RWPE1 (cell line): ENCODE results near the gene DOHH.
A peak's percentile ranks its signal among the peaks of the same experiment; 100 is the strongest.

Experiments used
- CTCF ChIA-PET: fragments of 350-600 bp; sonication (Branson Sonifier 250); formaldehyde crosslinking; extraction: SDS; loops from one replicate; lab custom pipeline; 2021; lab: Yijun Ruan, JAX
- POLR2A ChIA-PET: fragments of 400-600 bp; formaldehyde crosslinking; extraction: SDS; loops from one replicate; lab custom pipeline; 2020; ENCODE audit warnings: antibody characterized with exemption; ENCODE audit not compliant: low non-redundant PET; lab: Yijun Ruan, JAX
- DNase-seq: peaks from one replicate; pipeline ENCODE4 v3.0.0; 2012; ENCODE audit warnings: low spot score
- H3K27ac ChIP-seq: fragments of 450-650 bp; 2 replicates; pipeline ENCODE4 v1.5.1; 2017
- CTCF ChIP-seq: fragments of 450-650 bp; conservative IDR thresholded peaks from 2 replicates; pipeline ENCODE4 v1.5.1; 2017; ENCODE audit warnings: low read depth, mild to moderate bottlenecking

Gene DOHH

DNA sequence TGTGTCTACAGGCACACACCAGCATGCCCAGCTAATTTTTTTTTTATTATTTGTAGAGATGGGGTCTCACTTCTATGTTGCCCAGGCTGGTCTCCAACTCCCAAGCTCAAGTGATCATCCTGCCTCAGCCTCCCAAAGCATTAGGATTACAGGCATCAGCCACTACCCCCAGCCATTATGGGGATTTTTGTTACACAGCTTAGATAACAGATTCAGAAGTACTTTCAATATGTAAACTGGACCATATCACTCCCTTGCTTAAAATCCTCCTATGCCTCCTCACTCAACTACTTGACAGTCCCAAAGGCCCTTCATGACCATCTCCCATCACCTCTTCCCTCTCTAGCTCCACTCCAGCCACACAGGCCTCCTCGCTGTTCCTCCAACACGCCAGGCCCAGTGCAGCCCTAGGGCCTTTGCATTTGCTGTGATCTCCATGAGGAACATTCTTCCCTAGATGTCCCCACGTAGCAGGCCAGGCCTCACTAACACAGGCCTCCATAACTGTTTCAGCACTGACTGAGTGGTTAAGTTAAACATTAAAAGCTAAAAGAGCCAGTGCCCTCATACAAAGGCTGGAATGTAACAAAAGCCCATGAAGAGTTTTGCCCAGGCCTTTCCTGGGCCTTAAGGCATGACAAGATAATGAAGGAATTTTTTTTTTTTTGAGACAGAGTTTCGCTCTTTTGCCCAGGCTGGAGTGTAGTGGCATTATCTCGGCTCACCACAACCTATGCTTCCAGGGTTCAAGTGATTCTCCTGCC lies 2.5 kb downstream of the DOHH start:
- POLR2A ChIA-PET: no interaction called here

DNA sequence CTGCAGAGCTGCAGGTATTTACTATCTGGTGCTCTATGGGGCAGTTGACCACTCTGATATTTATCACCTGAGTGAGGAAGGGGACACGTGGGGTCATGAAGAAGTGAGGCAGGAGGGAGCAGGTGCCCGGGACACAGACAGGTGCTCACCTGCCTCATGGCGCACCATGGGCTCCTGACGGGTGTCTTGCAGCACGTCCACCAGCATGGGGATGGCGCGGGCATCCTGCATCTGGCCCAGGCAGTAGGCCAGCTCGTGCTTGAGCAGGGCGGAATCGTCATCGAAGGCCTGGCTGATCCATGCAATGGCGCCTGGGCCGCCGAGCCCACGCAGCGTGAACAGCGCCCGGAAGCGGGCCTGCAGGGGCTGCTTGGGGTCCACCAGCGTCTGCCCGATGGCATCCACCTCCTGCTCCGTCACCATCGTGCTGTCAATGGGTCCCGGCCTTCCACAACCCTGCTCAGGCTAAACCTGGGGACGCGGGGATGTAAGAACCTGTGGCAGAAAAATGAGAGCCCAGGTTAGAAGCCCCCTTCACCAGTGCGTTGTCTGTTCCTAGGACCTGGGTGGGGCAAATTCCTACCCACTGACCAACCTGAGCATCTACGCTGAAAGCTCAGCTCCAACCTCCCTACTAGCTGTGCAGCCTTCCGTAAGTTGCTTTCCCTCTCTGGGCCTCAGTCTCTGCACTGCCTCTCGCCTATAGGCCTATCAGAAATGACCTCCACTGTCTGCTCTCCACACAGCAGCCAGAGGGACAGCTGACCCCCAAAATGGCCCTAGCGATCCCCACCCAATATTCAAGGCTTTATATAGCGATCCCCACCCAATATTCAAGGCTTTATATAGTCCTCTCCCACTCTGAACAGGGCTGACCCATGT lies 3.8 kb downstream of the DOHH start:
- no peak for DNase-seq
- no peak for TF ChIP-seq CTCF
- H3K27ac ChIP-seq: no peak overlapping the region
- ChIA-PET CTCF (interaction anchor here (0.7 kb wide), 1 partner anchor 24 kb away, joined by 3 read pairs; no protein-coding TSS in a partner anchor), POLR2A (no interaction called here)

More for the DNA sequence above, 2.5 kb downstream of the DOHH start:
- TF ChIP-seq CTCF: no peak
- CTCF ChIA-PET: interaction anchor here (0.7 kb wide), 1 partner anchor 23 kb away, joined by 5 read pairs; no protein-coding TSS in a partner anchor
- H3K27ac ChIP-seq: no peak overlapping the region
- DNase-seq: no peak

- DNase-seq: no peak
- TF ChIP-seq CTCF: no peak
- CTCF ChIA-PET: interaction anchor here (0.6 to 0.7 kb wide), 2 partner anchors 65 to 190 kb away, joined by 3 to 4 read pairs; no protein-coding TSS in a partner anchor
- no peak overlapping the region for H3K27ac ChIP-seq
- POLR2A ChIA-PET: no interaction called here
These were observed 5.9 kb downstream of the DOHH start for GRCh38 chr19:3494559-3494958.

DNA sequence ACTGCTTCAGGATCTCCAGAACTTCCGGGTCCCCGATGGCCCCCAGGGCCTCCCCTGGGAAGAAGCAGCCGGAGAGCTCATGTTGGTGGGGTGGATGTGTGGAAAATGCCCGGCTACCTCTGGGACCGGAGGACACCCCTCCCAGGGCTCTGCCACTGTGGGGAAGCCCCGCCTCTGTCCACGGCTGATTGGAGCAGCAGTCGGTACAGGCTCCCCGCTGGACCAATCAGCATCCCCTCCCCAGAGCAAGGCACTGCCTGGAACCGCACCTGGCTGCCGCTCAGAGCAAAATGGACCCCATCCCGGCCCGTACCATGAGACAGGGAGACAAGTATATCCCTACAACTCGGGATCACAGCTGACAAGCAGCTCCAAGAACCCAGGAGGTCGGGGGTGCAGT lies 6.4 kb downstream of the DOHH start:
- POLR2A ChIA-PET: no interaction called here
- DNase-seq: peak; percentile 59
- CTCF ChIA-PET: interaction anchor here (0.6 kb wide), 1 partner anchor 65 kb away, joined by 3 read pairs; no protein-coding TSS in a partner anchor
- no peak overlapping the region for H3K27ac ChIP-seq
- no peak for TF ChIP-seq CTCF

DNA sequence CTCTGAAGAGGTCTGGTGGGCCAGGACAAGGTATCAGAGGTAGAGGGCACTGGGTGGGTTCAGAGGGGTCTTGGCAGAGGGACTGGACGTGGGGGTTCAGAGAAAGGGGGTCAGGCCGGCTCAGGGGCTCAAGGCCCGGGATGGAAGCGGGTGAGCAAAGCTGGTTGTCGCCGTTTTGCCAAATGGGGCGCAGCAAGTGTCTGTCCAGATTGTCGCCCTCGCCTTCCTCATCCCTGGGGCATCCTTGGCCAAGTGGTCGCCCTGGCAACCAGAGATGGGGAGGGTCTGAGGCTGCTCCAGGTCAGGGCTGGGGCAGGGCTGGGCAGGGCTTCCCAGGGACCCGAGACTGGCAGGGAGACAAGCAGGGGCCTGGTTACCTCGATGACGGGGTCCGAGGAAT lies 6.8 kb downstream of the DOHH start:
- H3K27ac ChIP-seq: 0 out of 2 replicates have a peak overlapping the region, but pooled peaks have one; percentile 2
- DNase-seq: no peak
- TF ChIP-seq CTCF: no peak
- CTCF ChIA-PET: interaction anchor here (0.6 kb wide), 1 partner anchor 65 kb away, joined by 3 read pairs; no protein-coding TSS in a partner anchor
- POLR2A ChIA-PET: no interaction called here

DNA sequence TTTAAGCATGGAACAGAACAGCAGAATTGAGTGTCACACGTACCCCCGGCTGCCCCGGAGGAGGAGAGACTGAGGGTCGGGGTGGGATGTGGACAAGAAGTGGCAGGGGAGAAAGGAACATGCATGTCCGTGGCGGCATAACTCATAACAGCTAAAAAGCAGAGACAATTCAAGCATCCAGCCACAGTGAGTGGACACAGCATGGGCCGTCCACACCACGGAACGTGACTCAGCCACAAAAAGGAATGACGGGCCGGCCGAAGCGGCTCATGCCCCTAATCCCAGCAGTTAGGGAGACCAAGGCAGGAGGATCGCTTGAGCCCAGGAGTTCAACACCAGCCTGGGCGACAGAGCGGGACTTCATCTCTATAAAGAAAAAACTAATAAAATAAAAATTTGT lies 7.6 kb downstream of the DOHH start:
- DNase-seq: no peak
- ChIA-PET CTCF (no interaction called here), POLR2A (no interaction called here)
- 0 out of 2 replicates have a peak overlapping the region, but pooled peaks have one; percentile 2 for H3K27ac ChIP-seq
- TF ChIP-seq CTCF: no peak
